Measurements from ENCODE around the gene MTMR4.

- TF ChIP-seq, protein P1, sequence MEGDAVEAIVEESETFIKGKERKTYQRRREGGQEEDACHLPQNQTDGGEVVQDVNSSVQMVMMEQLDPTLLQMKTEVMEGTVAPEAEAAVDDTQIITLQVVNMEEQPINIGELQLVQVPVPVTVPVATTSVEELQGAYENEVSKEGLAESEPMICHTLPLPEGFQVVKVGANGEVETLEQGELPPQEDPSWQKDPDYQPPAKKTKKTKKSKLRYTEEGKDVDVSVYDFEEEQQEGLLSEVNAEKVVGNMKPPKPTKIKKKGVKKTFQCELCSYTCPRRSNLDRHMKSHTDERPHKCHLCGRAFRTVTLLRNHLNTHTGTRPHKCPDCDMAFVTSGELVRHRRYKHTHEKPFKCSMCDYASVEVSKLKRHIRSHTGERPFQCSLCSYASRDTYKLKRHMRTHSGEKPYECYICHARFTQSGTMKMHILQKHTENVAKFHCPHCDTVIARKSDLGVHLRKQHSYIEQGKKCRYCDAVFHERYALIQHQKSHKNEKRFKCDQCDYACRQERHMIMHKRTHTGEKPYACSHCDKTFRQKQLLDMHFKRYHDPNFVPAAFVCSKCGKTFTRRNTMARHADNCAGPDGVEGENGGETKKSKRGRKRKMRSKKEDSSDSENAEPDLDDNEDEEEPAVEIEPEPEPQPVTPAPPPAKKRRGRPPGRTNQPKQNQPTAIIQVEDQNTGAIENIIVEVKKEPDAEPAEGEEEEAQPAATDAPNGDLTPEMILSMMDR (IDR thresholded peaks at IDR 0.05), result no peak
- no peak for TF ChIP-seq POLR2A (IDR thresholded peaks at IDR 0.05)
Measured at GRCh38 chr17:58470356-58470755, 44.1 kb downstream of the MTMR4 start.
